ENCODE results near the gene SUGCT. TPM values are rescaled to one million over a fixed set of nuclear protein-coding genes. Genes with fewer than 3 reads are reported as not detected.

SUGCT gene
- total RNA-seq, 1 experiment from 2014 or later, result 4.6 TPM

GRCh38 chr7:40288827-40289226 is 154.0 kb downstream of the SUGCT start:
- H3K4me3 Mint-ChIP-seq, result no peak overlapping the region
- no peaks in the 10 kb centered on the region for H3K9me3 Mint-ChIP-seq
- H3K27me3 Mint-ChIP-seq (ENCODE audit: low read depth), result no peaks in the 10 kb centered on the region
- no peak overlapping the region for H3K27ac Mint-ChIP-seq
- DNase-seq (ENCODE audit: low spot score) (no peak), ATAC-seq (no peak)
- CTCF ChIA-PET, result no interaction called here
- no peaks in the 10 kb centered on the region for H3K36me3 Mint-ChIP-seq
- POLR2A ChIA-PET, result no interaction called here
- no peak for TF ChIP-seq ZNF317 (CRISPR knock-in tag; IDR thresholded peaks at IDR 0.05; ENCODE audit: borderline replicate concordance, low read depth)
- no peak for TF ChIP-seq JUN (CRISPR knock-in tag; IDR thresholded peaks at IDR 0.05)
- no peak for TF ChIP-seq PRRX2 (CRISPR knock-in tag; IDR thresholded peaks at IDR 0.05)
- H3K4me1 Mint-ChIP-seq, result no peaks in the 10 kb centered on the region

- Mint-ChIP-seq H3K4me1 (peaks cover 29% of the 10 kb centered on the region), H3K27ac (peak overlapping the region; percentile 17), H3K9me3 (0 out of 2 replicates have a peak, but pooled peaks cover 3% of the 10 kb centered on the region), H3K4me3 (no peak overlapping the region), H3K36me3 (no peaks in the 10 kb centered on the region), H3K27me3 (ENCODE audit: low read depth) (no peaks in the 10 kb centered on the region)
- ATAC-seq (no peak), DNase-seq (ENCODE audit: low spot score) (no peak)
- TF ChIP-seq ESRRA (CRISPR knock-in tag; IDR thresholded peaks at IDR 0.05; ENCODE audit: borderline replicate concordance) (no peak), TEAD4 (CRISPR knock-in tag; IDR thresholded peaks at IDR 0.05) (no peak), ARID4B (CRISPR knock-in tag; IDR thresholded peaks at IDR 0.05; ENCODE audit: borderline replicate concordance) (no peak), STAT6 (CRISPR knock-in tag; conservative IDR thresholded peaks at IDR 0.05; ENCODE audit: low read depth) (no peak), GABPB1 (CRISPR knock-in tag; IDR thresholded peaks at IDR 0.05) (no peak), ERG (CRISPR knock-in tag; IDR thresholded peaks at IDR 0.05) (no peak), ETV6 (CRISPR knock-in tag; IDR thresholded peaks at IDR 0.05) (no peak), ZNF317 (CRISPR knock-in tag; IDR thresholded peaks at IDR 0.05; ENCODE audit: borderline replicate concordance, low read depth) (no peak), ZNF532 (CRISPR knock-in tag; IDR thresholded peaks at IDR 0.05; ENCODE audit: borderline replicate concordance) (no peak), NR2C2 (CRISPR knock-in tag; IDR thresholded peaks at IDR 0.05) (no peak), GRHL2 (CRISPR knock-in tag; IDR thresholded peaks at IDR 0.05; ENCODE audit: insufficient replicate concordance, severe bottlenecking) (no peak), MXD4 (CRISPR knock-in tag; IDR thresholded peaks at IDR 0.05; ENCODE audit: borderline replicate concordance) (no peak), ZNF671 (CRISPR knock-in tag; IDR thresholded peaks at IDR 0.05) (no peak), ZNF121 (CRISPR knock-in tag; IDR thresholded peaks at IDR 0.05) (no peak), ZBTB21 (CRISPR knock-in tag; IDR thresholded peaks at IDR 0.05; ENCODE audit: borderline replicate concordance) (no peak), ZNF263 (CRISPR knock-in tag; IDR thresholded peaks at IDR 0.05; ENCODE audit: low read depth) (no peak)
- ChIA-PET POLR2A (no interaction called here), CTCF (no interaction called here)
These were observed 163.0 kb downstream of the SUGCT start for GRCh38 chr7:40297741-40298311.
